Muscle of back (tissue), 11 donors: ENCODE results near the gene NAIF1. TPM values are rescaled to one million over a fixed set of nuclear protein-coding genes. Genes with fewer than 3 reads are reported as not detected.
"Not testable (repeated sequence)": the region's sequence is repeated elsewhere in the genome, so short reads cannot be mapped to it uniquely, and the experiment has no call there.

ENCODE experiments used
- DNase-seq, 3 donors: peaks; one replicate each; pipeline versions ENCODE4 v3.0.0 to v3.0.0-alpha.2; 2013
- polyA plus RNA-seq, 10 donors: library from polyadenylated mRNA; unstranded; fragments of 120-200 nt; gene quantifications; one replicate each; pipeline ENCODE4 v1.2.1, GENCODE V29; 2013; ENCODE audit not compliant: insufficient read length in 10 of 10

The NAIF1 gene
- polyA plus RNA-seq, 10 donors: 6.3 to 9.2 (median 8.0) TPM

DNA sequence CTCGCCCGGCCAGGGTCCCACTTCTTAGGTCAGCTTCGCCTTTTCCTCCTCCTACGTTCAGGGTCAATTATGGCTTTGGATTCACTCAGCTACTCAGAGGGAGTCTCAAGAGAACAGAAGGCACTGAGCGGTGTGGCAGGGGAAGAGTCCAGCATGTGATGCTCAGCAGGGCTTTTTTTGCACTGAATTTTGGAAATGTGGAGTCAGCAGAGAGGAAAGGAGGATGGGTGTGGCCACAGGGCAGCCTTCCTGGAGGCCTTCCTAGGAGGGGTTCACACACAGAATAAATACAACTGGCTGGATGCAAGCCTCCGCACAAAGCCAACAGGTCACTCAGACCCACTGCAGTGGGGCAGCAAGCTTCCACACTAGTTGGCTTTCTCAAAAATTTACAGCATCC lies 4.8 kb downstream of the NAIF1 start:
- no peak for DNase-seq

DNA sequence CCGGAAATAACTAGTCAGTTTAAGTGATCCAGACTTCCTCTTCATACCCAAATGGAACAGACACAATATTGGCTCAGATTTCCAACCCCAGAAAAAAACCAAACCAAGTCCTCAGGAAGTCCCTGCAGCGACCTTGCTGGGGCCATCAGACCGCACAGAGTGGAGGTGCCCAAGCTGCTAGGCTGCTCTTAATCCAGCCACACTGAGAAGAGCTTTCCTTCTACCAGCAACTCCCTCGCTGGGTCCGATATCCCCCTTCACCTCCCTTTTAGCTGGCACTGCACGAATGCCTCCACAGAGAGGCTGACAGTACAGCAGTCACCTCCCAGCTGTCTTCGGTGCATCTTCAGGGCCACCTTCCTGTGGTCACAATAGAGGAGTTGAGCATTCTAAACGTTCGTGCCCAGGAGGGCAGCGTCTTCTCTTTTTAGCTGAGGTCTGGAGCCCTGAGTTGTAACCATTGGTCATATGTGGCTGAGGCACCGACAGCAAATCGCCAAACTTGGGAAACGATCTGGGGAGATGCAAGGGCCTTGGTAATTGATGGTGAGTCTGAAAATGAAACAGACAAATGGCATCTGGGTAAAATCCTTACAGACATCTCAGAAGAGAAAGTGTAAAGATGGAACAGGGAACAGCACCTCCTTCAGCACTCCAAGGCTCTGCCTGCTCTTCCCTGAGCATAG lies 5.7 kb downstream of the NAIF1 start:
- DNase-seq: no peak

DNA sequence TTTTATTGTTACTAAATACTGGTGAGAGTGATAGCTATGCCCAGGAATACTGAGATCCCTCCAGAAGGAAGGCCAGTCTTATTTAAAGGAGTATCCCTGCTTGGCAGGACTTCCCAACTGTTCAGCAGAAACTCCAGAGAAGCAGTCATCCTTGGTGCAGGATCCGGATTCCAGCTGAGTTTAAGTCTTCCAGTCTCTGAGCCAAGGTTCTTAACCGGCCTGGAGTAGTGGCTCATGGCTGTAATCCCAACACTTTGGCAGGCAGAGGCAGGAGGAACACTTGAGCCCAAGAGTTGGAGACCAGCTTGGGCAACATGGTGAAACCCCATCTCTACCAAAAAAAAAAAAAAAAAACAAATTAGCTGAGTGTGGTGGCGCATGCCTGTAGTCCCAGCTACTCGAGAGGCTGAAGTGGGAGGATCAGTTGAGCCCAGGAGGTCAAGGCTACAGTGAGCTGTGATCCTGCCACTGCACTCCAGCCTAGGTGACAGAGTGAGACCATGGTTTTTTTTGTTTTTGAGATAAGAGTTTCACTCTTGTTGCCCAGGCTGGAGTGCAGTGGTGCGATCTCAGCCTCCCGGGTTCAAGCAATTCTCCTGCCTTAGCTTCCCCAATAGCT lies 7.6 kb downstream of the NAIF1 start:
- no peak for DNase-seq

DNA sequence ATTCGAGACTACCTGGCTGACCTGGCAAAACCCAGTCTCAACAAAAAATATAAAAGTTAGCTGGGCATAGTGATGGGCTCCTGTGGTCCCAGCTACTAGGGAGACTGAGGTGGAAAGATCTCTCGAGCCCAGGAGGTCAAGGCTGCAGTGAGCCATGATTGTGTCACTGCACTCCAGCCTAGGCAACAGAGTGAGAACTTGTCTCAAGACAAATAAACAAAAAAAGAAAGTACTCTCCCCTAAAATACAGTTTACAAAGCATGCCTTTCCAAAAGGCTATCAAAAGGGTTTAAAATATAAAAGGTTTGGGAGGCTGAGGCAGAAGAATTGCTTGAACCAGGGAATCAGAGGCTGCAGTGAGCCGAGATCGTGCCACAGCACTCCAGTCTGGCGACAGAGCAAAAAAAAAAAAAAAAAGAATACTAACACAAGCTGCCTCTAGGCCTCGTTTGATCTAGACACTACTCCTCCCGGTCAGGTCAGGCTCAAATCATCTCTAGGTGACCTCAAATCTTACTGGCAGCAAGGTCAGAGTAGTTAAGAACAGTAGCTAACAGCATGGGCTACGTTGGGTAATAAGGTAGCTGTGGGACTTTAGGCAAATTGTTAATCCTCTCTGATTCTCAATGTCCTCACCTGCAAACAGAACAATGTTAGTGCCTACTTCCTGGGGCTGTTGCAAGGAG lies 9.3 kb downstream of the NAIF1 start:
- DNase-seq: no peak

DNA sequence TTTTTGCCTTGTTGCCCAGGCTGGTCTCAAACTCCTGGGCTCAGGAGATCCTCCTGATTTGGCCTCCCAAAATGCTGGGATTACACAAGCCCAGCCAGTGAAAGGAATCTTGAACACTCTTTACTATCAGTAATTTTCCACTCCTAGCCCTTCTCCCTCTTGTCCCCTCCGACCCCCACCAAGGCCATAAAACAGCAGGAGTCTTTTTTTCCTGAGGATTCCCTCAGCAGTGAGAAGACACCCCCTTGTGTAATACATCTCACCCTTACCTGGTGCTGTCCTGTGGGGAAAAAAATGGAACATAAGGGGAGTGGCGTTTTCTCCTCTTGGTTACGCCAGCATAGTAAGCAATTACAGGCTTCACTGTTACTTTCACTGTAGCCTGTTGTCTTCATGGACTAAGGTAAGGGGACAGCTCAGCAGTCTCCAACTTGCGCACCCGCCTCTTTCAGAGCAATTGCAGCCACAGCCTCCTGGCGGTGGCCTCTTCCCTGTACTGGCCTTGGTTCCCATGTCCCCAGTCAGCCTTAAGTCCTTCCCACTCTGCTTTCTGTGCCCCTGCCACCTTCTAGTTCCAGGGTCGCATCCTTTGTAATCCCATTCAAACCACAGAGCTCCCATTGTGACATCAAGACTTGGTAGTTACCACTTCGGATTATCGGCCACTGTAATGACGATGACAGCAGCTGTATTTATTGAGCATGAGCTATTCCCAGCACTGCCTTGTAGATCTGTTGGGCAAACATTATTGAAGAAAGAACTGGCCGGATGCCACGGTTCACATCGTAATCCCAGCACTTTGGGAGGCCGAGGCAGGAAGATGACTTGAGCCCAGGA lies 10.0 kb downstream of the NAIF1 start:
- DNase-seq: no peak

DNA sequence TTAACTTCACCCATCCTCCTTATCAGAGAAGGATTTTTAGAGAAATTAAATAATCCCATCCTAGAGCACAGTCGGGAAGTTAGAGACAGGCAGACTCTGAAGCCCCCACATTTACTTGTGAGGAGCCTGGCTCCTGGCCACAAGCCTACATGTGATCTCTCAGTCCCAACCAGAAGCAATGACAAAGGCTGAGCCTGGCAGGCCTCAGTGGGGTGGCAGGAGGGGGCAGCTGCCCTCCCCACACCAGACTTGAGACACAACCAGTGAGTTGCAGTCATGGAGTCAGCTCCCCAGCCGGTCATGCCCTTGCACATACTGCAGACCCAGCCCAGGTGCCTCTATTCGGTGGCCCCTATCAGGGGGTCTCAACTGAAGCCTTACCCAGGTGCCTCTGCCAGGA lies 11.0 kb downstream of the NAIF1 start:
- DNase-seq: no peak

DNA sequence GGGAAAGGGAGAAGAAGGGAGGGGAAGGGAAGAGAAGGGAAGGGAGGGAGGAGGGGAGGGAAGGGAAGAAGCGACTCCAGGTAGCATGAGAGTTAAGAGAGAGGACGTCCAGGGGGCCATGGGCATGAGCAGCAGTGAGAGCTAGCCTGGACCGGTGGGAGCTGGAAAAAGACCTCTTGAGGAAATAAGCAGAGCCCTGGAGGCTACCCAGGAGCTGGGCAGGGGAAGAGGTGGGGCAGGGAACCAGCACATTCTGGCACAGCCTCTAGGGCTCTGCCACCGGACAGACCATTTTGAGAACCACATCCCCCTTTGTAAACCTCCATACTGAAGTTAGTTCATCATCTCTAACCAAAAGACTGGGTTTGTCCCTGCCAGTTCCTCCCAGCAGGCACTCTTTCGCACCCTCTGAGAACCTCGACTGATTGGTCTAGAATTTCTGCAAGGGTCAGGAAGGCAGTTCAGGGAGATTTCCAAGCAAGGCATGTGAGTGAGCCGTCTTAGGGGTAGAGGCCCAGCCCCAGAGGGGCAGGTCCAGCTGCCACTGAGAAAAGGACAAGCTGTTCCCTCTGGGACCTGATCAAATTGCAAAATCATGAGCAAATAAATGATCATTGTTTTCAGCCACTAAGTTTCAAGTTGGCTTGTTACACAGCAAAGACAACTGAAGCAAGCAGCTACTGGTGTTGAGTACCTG lies 11.6 kb downstream of the NAIF1 start:
- no peak for DNase-seq

DNA sequence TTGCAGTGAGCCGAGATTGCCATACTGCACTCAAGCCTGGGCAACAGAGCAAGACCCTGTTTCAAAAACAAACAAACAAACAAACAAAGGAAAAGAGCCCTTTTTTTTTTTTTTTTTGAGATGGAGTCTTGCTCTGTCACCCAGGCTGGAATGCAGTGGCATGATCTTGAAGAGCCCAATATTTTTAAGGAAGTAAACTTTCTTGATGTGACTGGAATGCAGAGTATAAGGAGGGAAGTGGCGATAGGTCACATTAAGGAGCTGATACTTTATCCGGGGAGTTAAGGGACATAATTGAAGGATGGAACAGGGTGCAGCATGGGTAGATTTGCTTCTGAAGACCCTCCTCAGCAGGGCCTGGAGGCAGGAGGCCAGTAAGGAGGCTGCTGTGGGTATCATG lies 13.0 kb downstream of the NAIF1 start:
- DNase-seq: no peak

DNA sequence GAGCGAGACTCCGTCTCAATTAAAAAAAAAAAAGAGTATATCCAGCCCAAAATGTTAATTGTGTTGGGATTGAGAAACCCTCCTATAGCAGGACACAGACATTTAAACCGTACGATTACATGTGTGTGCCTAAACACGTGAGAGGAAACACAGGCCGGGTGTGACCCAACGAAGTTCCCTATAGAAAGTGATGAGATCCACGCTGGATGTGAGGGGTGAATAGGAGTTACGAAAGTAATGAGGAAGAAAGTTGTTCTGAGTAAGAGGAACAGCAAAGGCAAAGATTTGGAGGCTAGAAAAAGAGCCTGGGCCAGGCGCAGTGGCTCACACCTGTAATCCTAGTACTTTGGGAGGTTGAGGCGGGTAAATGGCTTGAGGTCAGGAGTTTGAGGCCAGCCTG lies 13.6 kb downstream of the NAIF1 start:
- peak in 1 of 3 donors; percentile 42 for DNase-seq

DNA sequence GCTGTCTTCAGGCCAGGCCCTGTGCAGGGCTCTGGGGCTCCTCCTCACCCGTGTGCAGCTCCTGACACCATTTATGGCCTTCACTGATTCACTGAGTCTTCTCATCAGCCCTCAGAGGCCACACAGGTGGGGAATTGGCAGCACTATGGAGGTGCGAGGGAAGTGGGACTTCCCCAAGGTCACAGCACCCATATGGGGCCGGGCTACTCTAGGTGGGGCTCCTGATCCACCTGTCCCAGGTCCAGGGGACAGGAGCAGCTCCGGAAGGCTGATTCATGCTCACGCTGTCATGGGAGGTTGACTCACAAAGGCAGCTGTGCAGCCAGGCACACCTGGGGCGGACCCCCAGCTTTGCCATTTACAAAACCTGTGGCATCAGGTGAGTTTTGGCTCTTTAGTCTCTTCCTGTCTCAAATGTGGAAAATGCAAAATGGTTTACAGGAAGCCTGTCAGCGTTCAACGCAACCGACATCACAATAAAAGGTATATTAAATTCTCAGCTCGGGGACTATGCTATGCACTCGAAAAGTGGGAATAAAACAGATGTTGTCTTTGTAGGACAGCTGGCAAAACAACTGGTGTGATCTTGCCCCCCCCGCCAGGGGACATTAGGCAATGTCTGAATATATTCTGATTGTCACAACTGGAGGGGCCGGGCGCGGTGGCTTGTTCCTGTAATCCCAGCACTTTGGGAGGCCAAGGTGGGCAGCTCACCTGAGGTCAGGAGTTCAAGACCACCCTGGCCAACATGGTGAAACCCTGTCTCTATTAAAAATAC lies 15.0 kb downstream of the NAIF1 start:
- DNase-seq: no peak

DNA sequence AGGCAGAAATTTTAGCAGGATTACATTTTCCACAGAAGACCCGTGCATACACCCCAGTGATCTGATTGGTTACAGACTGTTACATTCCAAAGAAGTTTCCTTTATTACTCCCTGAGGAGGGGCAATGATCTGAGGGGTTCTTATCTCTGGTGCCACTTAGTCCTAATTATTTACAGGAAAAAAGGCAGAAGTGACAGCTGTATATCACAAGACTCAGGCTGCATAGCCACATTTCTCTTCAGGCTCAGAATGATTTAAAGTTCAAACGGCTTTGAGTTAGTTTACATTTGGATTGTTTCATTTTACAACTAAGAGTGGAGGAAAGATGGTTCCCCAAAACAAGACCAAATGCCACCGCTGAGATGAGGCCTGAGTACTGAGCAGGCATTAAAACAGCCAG lies 17.3 kb downstream of the NAIF1 start:
- no peak for DNase-seq

DNA sequence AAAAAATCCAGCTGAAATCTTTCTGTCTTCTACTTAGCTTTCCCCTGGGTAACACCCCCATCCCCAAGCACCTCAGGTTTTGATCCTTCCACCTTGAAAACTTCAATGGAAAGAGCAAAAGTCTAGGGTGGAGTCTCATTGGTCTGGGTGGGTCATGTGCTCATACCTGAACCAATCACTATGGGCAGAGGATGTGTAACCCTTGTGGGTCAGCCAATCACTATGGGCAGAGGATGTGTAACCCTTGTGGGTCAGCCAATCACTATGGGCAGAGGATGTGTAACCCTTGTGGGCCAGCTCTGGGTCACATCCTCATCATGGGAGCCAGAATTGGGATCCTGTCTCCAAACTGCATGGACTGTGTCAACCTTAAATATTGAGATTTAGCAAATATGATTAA lies 18.5 kb downstream of the NAIF1 start:
- no peak for DNase-seq

DNA sequence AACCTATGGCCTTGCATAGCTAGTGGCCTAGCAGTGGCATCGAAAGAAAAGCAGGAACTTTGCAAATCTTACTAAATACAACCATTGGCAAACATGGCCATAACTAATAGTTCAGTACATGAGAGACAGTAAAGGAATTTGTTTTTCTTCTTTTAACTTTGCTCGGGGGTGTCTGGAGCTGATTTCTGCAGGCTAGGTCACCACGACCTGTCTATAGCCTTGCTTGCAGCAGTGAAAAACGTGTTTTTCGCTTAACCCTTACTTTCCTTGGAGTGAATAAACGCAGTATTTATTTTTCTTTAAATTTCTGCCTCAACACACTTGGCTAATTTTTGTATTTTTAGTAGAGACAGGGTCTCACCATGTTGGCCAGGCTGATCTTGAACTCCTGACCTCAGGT lies 19.9 kb downstream of the NAIF1 start:
- DNase-seq: no peak

DNA sequence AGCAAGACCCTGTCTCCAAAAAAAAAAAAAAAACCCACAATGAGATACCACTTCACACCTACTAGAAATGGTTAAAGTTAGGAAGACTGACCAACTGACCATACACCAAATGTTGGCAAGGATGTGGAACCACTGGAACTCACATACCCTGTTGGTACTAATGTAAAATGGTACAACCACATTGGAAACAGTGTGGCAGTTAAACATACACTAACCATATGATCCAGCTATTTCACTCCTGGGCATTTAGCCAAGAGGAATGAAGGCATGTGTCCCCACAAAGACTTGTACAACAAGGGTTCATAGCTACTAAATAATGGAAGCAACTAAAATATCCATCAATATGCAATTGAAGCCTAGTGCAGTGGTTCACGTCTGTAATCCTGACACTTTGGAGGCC lies 21.3 kb downstream of the NAIF1 start:
- no peak for DNase-seq

DNA sequence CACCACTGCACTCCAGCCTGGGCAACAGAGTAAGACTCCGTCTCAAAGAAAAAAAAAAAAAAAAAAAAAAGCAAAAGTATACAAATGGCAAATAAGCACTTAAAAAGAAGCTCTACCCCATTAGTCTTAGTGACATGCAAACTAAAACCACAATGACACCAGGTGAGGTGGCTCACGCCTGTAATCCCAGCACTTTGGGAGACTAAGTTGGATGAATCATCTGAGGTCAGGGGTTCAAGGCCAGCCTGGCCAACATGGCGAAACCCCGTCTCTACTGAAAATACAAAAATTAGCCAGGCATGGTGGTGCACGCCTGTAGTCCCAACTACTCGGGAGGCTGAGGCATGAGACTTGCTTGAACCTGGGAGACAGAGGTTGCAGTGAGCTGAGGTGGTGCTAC lies 21.7 kb downstream of the NAIF1 start:
- not testable (repeated sequence) for DNase-seq

DNA sequence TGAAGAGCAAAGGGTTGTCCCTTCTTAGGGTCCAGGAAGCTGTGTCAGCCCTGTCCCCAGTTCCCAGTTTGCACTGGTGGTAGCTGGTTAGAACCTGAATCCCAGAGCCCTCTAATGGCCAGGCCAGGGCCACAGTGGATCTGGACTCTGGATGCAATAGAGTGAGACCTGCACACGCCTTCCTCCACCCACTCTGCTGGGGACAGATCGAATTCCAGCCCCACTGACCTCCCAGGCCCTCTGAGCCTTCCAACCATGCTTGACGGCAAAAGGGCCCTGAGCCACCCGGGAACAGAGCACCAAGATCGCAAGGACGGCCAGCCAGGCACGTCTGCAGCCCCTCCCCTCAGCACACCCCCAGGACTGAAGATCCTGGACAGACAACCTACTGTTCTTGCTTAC lies 23.7 kb downstream of the NAIF1 start:
- DNase-seq: no peak

DNA sequence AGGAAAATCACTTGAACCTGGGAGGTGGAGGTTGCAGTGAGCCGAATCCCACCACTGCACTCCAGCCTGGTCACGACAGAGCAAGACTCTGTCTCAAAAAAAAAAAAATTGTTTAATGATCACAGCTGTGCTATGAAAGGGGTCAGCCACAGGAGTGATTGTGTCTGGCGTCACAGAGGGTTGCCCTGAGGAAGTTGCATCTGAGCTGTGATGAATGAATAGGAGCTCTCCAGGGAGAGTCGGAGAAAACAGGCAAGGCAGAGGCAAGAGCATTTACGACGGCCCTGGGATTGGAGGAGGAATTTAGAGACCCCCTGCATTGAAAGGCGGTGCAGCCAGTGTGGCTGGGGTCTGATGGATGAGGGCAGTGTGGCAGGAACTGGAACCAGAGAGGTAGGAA lies 25.1 kb downstream of the NAIF1 start:
- DNase-seq: no peak

DNA sequence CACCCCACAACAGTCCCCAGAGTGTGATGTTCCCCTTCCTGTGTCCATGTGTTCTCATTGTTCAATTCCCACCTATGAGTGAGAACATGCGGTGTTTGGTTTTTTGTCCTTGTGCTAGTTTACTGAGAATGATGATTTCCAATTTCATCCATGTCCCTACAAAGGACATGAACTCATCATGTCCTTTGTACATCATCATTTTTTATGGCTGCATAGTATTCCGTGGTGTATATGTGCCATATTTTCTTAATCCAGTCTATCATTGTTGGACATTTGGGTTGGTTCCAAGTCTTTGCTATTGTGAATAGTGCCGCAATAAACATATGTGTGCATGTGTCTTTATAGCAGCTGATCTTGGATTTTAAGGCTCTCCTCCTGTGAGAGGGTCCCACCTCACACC lies 26.3 kb downstream of the NAIF1 start:
- not testable (repeated sequence) for DNase-seq

DNA sequence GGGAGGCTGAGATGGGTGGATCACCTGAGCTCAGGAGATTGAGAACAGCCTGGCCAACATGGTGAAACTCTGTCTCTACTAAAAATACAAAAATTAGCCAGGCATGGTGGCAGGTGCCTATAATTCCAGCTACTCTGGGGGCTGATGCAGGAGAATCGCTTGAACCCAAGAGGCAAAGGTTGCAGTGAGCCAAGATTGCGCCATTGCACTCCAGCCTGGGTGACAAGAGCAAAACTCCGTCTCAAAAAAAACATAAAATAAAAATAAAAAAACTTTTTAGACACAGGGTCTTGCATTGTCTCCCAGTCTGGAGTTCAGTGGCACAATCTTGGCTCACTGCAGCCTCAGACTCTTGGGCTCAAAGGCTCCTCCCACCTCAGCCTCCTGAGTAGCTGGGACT lies 30.6 kb downstream of the NAIF1 start:
- DNase-seq: not testable (repeated sequence)

DNA sequence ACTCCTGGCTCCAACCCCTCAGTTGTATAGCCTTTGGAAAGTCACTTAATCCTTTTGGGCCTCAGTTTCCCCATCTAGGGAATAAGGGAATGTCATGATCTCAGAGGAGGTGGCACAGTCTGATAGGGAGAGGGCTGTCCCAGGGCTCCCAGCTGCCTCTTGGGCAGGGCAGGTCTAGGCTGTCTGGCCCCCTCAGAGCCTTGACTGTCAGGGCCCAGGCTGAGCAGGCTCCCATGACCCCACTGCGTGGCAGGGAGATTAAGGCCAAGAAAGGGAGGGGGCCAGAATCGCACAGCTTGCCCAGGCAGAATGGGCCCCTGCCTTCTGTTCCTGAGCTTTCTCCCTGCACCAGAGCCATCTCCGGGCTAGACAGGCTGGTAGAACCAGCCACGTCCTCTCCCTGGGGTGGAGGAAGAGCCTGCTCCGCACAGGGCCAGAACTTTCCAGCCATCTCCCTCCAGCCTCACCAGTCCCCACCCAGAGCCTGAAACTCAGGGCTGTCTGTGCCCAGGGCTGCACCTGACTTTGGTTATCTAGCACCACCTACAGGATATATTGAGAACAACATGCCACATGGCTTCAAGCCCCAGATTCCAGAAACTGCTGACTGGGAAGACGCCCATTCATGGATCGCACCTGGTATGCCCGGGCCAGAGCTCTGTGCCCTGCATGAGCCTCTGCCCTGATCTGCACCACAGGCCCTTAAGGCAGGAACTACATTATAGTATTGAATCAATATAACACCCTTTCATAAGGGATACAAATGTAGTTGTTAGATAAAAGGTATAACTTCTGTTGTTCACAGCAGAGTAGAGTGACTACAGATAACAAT lies 32.1 kb downstream of the NAIF1 start:
- DNase-seq: peak; percentile 58 to 71 (median 63)
